HG02610 (cell line): Measurements from ENCODE around the gene KCNA5.

ENCODE experiments used
- ATAC-seq: cut with Tn5 transposase; IDR thresholded peaks from one replicate; pipeline ENCODE4 v1.9.1; 2021; ENCODE audit warnings: mild to moderate bottlenecking, moderate library complexity; ENCODE audit not compliant: unreplicated experiment

KCNA5 gene

GRCh38 chr12:5043589-5044419 is at the start of gene KCNA5:
Gene KCNA5, plus strand, starts transcription at chr12:5043879. Its CDS starts 269 bp downstream, at chr12:5044148.
- no peak for ATAC-seq

- ATAC-seq = no peak
Observed at GRCh38 chr12:4994622-4995021, 49.1 kb upstream of the KCNA5 start.

- ATAC-seq = no peak
Observed at GRCh38 chr12:4996714-4997113, 47.0 kb upstream of the KCNA5 start.

DNA sequence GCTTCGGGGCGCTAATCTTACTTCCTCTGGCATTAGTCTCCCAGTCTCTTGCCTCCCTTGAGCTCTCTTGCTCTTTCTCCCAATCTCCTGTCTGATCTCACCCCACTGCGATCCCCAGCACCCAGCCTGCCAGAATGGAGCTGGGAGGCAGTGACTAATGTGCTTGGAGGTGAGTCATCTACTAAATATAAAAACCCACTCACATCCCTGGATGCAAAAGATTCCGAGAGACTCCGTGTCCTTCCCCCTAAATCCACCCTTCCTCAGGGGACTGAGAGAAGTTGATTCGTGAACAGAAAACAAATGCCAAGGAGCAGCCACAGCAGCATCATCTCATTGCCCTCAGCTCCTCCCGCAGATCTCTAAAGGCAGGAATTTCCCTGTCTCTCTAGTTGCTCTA is 45.7 kb upstream of the KCNA5 start:
- ATAC-seq = no peak

DNA sequence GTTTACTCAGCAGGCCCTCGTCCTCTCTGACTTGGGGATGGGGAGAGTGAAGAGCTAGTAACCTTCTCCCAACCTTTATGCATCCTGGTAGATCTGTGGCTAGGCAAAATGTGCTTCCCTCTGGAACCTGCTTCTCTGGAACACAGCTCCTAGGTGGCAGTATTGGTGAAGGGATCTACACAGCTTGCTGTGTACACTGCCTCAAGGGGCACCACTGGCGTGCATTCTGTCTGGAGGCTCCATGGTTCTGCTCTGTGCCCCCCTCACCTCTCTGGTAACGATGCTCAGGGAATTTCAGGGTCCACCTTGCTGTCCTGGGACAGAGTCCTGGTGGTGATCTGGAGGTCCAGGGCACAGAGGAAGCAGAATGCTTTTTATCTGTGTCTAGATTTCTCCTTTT is 43.5 kb upstream of the KCNA5 start:
- no peak for ATAC-seq

- no peak for ATAC-seq
Observed at GRCh38 chr12:5000658-5001385, 42.9 kb upstream of the KCNA5 start.

- ATAC-seq = no peak
Observed at GRCh38 chr12:5003025-5003666, 40.5 kb upstream of the KCNA5 start.

- ATAC-seq = no peak
Observed at GRCh38 chr12:5008661-5009060, 35.0 kb upstream of the KCNA5 start.

GRCh38 chr12:5010151-5010550 is 33.5 kb upstream of the KCNA5 start:
- ATAC-seq = no peak

DNA sequence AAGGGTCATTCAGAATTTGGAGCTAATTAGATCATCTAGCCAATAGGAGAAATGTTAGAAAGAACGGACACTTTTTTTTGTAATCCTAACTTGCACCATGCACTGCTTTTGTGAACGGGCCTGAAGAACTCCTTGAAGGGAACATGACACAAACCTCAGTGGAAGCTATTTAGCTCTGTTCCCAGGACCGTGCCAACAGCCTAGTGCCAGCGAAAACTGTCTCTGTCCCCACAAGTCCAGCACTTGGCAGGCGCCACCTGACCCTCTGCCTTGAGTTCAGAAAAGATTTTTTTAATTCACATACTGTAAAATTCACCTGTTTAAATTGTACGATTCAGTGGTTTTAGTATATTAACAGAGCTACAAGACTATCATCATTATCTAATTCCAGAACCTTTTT is 31.3 kb upstream of the KCNA5 start:
- no peak for ATAC-seq

DNA sequence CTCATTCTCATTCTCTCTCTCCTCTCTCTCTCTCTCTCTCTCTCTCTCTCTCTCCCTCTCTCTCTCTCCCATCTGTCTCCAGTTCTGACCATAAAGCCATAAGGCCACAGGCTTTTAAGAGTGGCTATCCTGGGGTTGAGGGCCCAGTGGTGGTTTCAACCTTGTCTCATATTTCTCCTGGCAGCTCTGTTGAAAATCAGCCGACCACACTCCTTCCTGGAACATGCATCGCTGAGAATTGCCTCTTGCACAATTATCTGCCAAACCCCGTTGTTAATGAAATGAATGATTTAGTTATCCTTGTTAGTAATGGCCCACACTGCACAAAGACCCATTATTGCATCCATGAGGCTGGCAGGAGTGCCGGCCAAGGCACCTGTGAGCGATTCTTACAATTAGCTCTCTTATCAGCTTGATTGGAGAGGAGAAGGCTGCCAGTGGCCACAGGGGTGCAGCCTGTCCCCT is 30.4 kb upstream of the KCNA5 start:
- ATAC-seq = no peak

GRCh38 chr12:5014269-5014668 is 29.4 kb upstream of the KCNA5 start:
- no peak for ATAC-seq

GRCh38 chr12:5015711-5016492 is 27.8 kb upstream of the KCNA5 start:
- ATAC-seq = no peak

DNA sequence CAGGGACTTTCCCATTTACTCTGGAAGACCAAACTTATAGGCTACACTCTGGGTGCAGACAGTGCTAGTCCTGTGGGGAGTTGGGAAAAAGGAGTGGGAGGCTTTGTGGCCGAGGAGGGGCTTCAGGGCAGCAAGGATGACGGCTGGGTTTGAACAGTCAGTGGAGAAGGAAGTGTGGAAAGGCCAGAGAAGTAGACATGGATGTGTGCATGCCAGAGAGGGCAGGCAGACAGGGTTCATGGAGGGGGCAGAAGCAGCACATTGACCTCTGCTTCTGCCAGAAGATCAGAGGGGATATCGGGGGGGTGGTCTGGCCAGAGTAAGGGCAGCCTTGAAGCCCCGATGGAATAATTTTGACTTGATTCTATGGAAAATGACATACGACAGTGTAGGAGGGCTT is 27.2 kb upstream of the KCNA5 start:
- no peak for ATAC-seq

DNA sequence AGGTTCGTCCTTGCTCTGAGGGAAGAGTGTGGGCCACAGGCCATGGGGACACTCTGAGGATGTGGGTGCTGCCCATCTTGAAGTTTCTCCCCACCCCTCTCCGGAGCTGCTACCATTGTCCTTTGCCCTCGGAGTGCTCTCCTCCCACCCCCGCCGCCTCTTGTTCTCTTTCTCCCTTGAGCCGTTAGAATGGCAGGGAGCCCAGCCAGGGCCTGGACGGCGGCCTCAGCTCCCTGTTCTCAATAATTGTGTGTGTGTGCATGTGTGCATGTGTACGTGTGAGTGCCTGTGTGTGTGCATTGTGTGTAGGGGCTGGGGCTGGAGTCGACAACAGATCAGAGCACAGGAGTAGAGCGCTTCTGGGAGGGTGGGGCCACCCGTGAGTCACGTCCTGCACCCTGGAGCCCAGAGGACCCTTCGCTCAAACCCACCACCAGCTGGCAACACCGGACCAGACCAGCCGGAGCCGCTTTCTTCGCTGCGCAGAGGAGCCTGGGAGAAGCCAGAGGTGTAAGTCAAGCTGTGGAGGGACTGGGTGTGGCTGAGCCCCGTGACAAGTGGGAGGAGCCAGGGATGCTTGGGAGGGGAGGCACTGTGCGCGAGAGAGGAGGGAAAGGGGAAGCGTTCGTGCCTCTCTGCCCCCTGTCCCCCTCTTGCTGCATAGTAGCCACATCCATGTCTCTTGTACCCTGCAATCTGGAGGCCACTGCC is 25.9 kb upstream of the KCNA5 start:
- no peak for ATAC-seq

- no peak for ATAC-seq
Observed at GRCh38 chr12:5018677-5019076, 25.0 kb upstream of the KCNA5 start.

DNA sequence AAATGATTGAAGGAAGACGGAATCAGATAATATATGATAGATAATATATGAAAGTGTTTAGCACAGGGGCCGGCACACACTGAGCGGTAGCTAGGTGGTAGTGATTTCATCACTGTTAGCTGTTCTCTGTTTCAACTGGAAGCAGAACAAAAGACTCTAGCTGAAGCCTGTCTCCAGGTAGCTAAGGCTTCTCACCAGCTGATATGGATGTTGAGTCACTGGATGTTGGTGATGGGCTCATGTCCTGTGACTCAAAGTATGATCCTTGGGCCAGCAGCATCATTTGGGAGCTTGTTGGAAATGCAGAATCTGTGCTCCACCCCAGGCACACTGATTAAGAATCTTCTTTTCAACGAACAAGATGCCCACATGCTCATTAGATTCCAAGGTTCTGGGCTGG is 21.7 kb upstream of the KCNA5 start:
- no peak for ATAC-seq

GRCh38 chr12:5022465-5023061 is 21.1 kb upstream of the KCNA5 start:
- ATAC-seq = no peak

DNA sequence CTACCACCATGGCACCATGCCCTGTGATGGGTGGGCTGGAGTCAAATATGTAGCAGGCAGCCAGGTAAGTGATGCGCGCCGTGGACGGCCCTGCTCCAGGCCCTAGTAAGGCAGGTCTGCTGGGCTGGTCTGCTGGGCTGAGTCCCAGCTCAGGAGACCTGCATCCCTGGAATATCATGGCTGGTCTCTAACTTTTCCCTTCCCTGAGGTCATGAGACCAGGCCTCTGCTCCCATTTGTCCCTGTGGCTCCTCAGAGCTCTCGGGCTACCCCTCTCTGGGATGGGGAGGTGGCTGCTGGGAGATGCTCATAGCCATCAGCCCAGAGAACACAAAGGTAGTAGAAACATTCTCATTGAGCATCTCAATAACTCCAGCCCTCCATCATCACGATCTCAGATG is 19.8 kb upstream of the KCNA5 start:
- no peak for ATAC-seq
